HG03460 (cell line): ENCODE measurements around the gene FSTL1.

ENCODE experiments used
- ATAC-seq: cut with Tn5 transposase; IDR thresholded peaks from one replicate; pipeline ENCODE4 v1.9.1; 2021; ENCODE audit not compliant: unreplicated experiment

The FSTL1 gene

DNA sequence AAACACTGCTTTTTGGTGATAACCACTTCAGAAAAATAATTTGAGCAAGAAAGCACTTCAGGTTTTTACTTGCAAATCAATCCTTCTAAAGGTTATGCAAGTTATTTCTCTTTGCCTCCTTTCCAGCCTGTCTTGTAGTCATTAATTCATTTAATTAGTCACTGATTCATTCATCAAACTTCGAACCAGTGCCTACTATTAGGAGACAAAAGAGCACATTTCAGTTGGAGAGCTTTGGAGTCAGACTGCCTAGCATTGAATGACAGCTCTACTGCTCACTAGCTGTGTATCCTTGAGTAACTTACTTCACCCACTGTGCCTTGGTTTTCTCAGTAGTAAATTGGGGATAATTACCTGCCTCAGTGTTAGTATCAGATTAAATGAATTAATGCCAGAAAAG, 86.7 kb downstream of the FSTL1 start:
- no peak for ATAC-seq

DNA sequence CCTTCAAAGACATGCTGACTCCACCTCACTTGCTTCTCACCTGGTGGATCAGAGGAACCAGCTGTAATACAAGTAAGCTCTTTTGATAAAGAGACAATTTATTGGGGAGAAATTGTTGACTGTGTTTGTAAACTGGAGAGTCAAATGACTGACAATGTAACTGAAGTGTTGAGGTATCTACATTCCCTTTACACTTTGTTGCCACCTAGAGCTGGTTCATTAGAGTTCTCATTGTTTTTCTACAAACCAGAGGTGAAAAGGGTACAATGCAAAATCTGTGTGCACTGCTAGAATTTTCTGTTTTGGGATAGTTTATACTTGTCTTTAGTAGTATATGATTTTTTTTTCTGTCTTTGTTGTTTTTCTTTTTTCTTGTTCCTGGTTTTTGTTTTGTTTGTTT, 93.0 kb downstream of the FSTL1 start:
- ATAC-seq: no peak

DNA sequence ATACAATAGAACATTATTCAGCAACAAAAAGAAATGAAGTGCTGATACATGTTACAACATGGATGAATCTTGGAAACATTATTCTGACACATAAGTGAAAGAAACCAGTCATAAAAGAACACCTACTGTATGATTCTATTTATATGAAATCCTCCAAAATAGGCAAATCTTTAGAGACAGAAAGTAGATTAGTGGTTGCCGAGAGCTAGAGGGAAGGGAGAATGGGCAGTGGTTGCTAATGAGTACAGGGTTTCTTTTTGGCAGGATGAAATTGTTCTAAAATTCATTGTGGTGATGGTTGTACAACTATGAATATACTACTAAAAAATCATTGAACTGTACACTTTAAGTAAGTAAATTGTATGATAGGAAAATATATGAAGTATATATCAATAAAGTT, 95.3 kb downstream of the FSTL1 start:
- no peak for ATAC-seq

DNA sequence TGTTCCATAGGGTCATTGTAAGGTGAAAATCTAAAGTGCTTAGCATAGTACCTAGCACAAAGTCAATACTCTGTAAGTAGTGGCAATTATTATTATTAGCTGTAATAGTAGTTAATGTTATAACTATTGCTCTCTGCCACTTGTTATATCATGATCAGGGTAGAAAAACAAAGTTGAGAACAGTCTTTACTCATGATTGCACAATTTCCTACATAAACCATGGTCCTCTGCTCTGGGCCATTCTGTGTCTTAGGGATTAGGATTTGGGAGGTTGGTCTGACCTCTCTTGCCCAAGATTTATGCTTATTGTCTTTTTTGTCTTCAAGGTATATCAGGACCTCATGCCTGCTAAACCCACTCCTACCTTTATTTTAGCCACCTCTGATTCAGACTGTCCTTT, 97.3 kb downstream of the FSTL1 start:
- no peak for ATAC-seq

DNA sequence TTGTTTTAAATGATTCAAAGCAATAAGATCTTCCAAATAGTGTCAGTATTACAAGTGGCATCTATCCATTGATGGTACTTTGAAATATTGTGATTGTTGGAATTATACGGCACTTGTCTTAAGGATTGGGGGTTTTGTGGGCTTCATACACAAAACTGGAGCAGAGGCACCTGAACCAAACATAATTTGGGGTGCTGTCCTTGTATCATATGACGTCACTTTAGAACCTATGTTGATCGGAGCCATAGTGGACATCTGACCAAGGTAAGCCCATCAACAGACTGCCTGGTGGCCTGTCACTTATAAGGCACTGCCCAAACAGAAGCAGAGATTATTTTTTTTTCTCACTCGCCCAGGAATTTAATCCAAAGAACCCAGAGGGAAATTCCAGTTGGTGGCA, 98.8 kb downstream of the FSTL1 start:
- no peak for ATAC-seq

DNA sequence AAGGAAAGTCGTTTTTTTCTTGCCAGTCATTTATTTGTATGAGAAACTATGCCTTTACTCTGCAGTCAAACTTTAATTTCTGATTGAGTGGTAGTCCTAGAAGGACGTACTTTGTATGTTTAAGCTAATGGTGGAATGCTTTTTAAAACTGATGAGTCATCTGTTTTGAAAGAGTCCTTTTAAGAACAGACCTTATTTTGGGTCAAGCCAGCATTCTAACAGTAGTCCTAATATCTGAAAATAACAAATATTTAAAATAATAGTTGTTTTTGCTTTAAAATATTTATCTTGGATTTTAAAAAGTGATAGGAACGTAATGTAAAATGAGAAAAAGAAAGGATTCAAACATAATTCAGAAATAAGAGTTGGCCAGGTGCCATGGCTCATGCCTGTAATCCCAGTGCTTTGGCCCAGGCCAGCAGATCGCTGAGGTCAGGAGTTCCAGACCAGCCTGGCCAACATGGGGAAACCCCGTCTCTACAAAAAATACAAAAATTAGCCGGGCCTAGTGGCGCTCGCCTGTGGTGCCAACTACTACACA, 100.3 kb downstream of the FSTL1 start:
- no peak for ATAC-seq

DNA sequence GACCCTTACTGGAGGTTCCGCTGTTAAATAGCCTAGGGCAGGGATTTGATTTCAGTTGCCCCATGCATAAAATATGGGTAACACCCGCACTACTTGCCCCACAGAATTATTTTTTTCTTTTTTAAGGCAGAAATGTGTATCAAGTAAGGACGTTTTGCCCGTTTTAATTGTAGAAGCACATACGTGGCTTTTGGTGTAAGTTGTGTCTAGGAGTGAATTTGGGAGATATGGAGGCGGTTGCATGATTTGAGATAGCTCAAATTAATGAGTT, 101.0 kb downstream of the FSTL1 start:
- ATAC-seq: no peak

DNA sequence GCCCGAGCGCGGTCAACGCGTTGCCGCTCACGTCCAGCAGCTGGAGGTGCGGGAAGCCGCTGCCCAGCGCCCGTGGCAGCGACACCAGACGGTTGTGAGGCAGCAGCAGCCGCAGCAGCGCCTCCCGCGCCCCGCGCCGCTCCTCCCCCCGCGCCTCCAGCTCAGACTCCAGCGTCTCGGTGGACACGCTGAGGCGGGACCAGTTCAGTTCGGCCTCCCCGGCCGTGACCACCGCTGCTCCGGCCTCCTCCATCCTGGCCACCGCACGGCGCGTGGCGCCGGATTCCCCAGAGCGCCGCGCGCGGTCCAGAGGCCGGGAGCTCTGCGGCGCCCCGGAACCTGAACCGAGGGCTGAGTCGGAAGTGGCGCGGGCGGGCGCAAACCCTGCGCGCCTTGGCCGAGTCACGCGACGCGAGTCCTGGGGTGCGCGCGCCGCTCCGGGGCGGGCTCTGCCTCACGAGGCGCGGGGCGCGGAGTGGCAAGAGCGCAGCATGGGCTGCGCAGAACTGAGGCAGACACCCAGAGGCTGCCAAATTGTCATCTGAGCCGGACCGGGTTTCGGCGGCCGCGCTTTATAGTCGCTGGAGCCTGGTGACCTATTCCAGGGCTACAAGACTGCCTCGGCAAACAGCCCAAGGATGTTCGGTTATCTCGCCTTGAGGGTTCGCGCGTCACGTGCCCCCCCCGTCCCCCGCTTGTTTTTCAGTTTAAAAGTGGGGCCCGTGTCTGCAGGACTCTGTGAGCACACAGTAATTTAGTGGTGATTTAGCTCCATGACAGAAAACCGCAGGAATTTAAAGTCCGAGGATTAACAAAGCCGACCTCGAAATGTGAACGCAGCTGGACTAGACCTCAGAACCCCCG, 101.6 kb downstream of the FSTL1 start, which contains the start of gene LRRC58:
Gene LRRC58 (minus strand): TSS at position 364 of the 864 bp plus-strand sequence. CDS start 111 bp downstream, at position 253.
- ATAC-seq: peak; percentile 83

DNA sequence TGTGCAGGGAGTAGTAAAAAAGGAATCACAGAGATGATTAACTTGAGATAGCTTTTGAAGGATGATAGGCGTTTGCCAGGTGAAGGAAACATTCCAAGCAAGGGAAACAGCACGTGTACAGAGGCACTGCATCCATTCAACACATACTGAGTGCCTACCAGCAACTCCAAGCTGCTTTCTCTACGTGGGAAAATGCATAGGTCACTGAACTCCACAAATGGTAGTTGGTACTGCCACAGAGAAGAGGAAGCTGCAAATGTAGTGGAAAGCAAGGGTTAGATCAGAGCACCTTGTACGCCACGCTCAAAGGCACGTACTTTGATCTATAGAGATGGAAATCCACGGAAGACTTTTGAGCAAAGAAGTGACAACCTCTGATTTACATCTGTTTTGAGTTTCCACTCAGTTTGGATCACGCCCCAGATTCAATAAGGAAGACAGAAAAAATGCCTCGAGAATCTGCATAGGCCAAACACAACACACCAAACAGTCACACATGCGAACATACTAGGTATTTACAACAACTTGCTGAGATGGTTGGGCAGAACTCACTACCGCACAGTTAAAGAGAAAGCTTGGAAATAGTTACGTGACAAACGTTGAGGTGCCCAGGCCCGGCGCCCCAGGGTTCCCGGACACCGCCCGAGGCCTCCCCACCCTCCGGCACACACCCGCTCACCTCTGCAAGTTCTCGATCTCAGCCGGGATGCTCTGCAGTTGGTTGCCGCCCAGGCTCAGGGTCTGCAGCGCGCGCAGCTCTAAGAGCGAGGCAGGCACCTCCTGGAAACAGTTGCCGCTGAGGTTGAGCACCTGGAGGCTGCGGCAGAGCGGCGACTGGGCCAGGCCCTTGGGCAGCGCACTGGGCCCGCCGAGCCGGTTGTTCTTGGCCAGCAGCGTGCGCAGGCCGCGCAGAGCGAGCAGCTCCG, 102.5 kb downstream of the FSTL1 start:
- ATAC-seq: peak; percentile 40

DNA sequence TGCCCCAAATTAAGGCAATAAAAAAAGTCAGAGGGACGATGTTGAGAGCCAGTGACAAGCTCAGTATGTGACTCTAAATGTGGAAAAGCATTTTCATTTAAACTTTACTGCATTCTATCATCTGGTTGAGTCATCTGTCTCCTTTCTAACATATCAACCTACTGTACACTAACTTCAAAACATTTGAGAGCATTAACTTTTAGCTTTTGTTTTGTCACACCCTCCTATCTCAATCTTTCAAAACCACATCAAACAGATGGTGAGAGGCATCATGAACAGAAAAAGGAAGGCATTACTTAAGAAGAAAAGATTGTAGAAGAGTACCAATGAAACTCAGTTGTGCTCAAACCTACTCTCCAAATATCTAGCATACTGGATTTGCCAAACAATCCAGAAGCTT, 106.4 kb downstream of the FSTL1 start:
- no peak for ATAC-seq
